ENCODE data around the gene PTPN5. TPM values are rescaled to one million over a fixed set of nuclear protein-coding genes. Genes with fewer than 3 reads are reported as not detected.

Gene PTPN5
- total and polyA plus RNA-seq, 9 donors = 0.43 to 9.5 (median 1.5) TPM

GRCh38 chr11:18728658-18729057 is 62.9 kb downstream of the PTPN5 start:
- H3K27me3 ChIP-seq = no peaks in the 10 kb centered on the region
- TF ChIP-seq EP300 (IDR thresholded peaks at IDR 0.05) = no peak
- no peak for TF ChIP-seq POLR2A (IDR thresholded peaks at IDR 0.05)
- TF ChIP-seq CTCF (IDR thresholded peaks at IDR 0.05) = no peak
- no peaks in the 10 kb centered on the region for H3K36me3 ChIP-seq
- 93 to 95% (median 94%) methylated on average over 13 of the region's 13 CpGs for WGBS, 3 donors
- H3K4me1 ChIP-seq (ENCODE audit: insufficient read depth) = peaks cover 6% of the 10 kb centered on the region
- H3K9me3 ChIP-seq = no peaks in the 10 kb centered on the region
- intact Hi-C loops (cut with DNase I) = loop anchor here in 2 of 4 donors (5.0 to 10.0 kb wide), 2 partner anchors 96 to 204 kb away; partner anchors contain the start of genes TSG101 (in 2 of the 2) and SPTY2D1 (in 1 of the 2)
- H3K27ac ChIP-seq = no peak overlapping the region
- DNase-seq = no peak
- no peak overlapping the region for H3K4me3 ChIP-seq

DNA sequence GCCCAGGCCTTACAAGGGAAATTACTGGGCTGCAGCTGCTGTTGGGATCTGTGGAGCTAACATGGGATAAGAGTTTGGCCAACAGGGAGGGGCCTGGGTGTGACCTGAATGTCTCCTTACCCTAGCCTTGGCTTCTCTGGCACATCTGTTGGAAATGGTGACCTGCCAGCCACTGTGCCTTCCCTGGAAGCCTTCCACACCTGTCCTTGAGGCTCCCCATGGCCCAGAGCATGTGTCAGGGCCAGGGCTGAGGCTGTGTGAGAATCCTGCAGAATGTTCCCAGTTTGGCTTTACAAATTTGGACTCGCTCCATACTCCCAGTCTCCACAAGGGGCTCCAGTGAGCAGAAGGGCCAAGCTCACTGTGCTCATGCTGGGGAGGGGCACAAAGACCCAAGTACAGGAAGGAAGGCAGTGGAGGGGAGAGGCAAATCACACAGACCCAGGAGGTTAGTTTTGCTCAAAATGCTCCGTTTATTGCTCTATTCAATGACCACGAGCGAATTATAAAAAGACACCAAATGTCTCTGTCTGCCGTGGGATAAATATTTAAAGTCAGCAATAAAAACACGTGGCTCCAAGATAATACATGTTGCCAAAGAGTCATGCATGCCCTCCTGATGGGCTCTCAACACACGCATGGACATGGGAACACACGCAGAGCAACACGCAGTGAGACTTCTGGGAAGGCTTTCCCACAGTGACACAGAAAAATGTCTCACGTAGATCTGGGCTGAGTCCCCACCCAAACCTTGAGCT is 63.9 kb downstream of the PTPN5 start:
- no peak overlapping the region for H3K4me3 ChIP-seq
- peak; percentile 49 to 62 (median 51) for DNase-seq
- intact Hi-C loops (cut with DNase I) = loop anchor here in 2 of 4 donors (5.0 to 10.0 kb wide), 2 partner anchors 95 to 203 kb away; partner anchors contain the start of genes TSG101 (in 2 of the 2) and SPTY2D1 (in 1 of the 2)
- H3K9me3 ChIP-seq = no peaks in the 10 kb centered on the region
- TF ChIP-seq CTCF (IDR thresholded peaks at IDR 0.05) (peak; percentile 29 to 62 (median 43)), EP300 (IDR thresholded peaks at IDR 0.05) (no peak)
- 44 to 48% (median 44%) methylated on average over 10 of the region's 10 CpGs for WGBS, 3 donors
- H3K36me3 ChIP-seq = no peaks in the 10 kb centered on the region
- no peaks in the 10 kb centered on the region for H3K27me3 ChIP-seq
- peaks cover 6% of the 10 kb centered on the region for H3K4me1 ChIP-seq (ENCODE audit: insufficient read depth)
- H3K27ac ChIP-seq = no peak overlapping the region

- Histone ChIP-seq H3K27ac (no peak within 1 kb of the TSS), H3K9me3 (no peaks in the 10 kb centered on the region), H3K36me3 (no peaks in the 10 kb centered on the region), H3K4me1 (ENCODE audit: insufficient read depth) (peaks cover 6% of the 10 kb centered on the region), H3K4me3 (no peak within 1 kb of the TSS), H3K27me3 (no peaks in the 10 kb centered on the region)
- intact Hi-C loops (cut with DNase I) = loop anchor here in 2 of 4 donors (5.0 to 10.0 kb wide), 2 partner anchors 94 to 201 kb away; partner anchors contain the start of genes TSG101 (in 2 of the 2) and SPTY2D1 (in 1 of the 2)
- DNase-seq = no peak
- 74 to 87% (median 83%) methylated on average over 7 of the region's 7 CpGs for WGBS, 3 donors
- TF ChIP-seq EP300 (IDR thresholded peaks at IDR 0.05) (no peak), CTCF (IDR thresholded peaks at IDR 0.05) (no peak), POLR2A (IDR thresholded peaks at IDR 0.05) (no peak)
These were observed 65.6 kb downstream of the PTPN5 start, which contains the start of gene IGSF22 for GRCh38 chr11:18726040-18726439. TSS of gene IGSF22 (minus strand) at chr11:18726188. CDS start at chr11:18724236, 1,952 bp downstream.

DNA sequence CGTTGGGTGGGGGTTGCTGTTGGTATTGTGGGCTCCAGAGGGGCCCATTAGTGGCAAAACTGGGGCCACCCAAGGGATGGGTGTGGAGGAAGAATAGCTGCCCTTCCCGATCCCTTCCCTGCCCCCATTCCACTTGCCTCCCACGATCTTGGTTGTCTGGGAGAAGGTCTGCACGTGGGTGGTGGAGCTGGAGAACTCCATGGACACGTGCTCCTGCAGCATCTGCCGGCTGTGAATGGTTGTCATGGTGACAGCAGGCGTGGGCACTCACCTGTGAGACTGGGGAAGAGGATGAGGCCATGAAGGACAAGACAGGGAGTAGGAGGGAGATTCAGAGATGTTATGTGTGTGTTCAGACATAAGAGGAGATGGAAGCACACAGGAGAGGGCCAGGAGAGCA is 67.6 kb downstream of the PTPN5 start:
- intact Hi-C loops (cut with DNase I) = loop anchor here in 2 of 4 donors (10.0 kb wide), 1 partner anchor 199 kb away; the partner anchor contains the start of gene TSG101 (in 2 of the 2)
- H3K9me3 ChIP-seq = no peaks in the 10 kb centered on the region
- DNase-seq = no peak
- 45 to 51% (median 47%) methylated on average over 7 of the region's 7 CpGs for WGBS, 3 donors
- no peaks in the 10 kb centered on the region for H3K36me3 ChIP-seq
- no peak overlapping the region for H3K27ac ChIP-seq
- H3K4me1 ChIP-seq (ENCODE audit: insufficient read depth) = peaks cover 9% of the 10 kb centered on the region
- no peak for TF ChIP-seq EP300 (IDR thresholded peaks at IDR 0.05)
- TF ChIP-seq CTCF (IDR thresholded peaks at IDR 0.05) = no peak
- TF ChIP-seq POLR2A (IDR thresholded peaks at IDR 0.05) = no peak
- H3K4me3 ChIP-seq = no peak overlapping the region
- no peaks in the 10 kb centered on the region for H3K27me3 ChIP-seq

Data from ovary (tissue), 9 donors.